COLO829 (cell line): ENCODE measurements around the gene ZBTB22.
"Not testable (repeated sequence)": the region's sequence is repeated elsewhere in the genome, so short reads cannot be mapped to it uniquely, and the experiment has no call there.

ENCODE experiments used
- DNase-seq: peaks from one replicate; pipeline ENCODE4 v3.0.0; 2012; ENCODE audit warnings: low spot score

ZBTB22 gene

GRCh38 chr6:33301877-33302276 is 15.7 kb downstream of the ZBTB22 start:
- no peak for DNase-seq

GRCh38 chr6:33299237-33299944 is 18.2 kb downstream of the ZBTB22 start:
- peak; percentile 95 for DNase-seq

- no peak for DNase-seq
These were observed 18.7 kb downstream of the ZBTB22 start, which contains the start of gene RGL2 for GRCh38 chr6:33298773-33299236. TSS of gene RGL2 (minus strand) at chr6:33298942. CDS start at chr6:33298610, 332 bp downstream.

- peak; percentile 90 for DNase-seq
These were observed 19.4 kb downstream of the ZBTB22 start for GRCh38 chr6:33297956-33298772.

- no peak for DNase-seq
These were observed 20.1 kb downstream of the ZBTB22 start for GRCh38 chr6:33297406-33297955.

GRCh38 chr6:33296797-33297405 is 20.6 kb downstream of the ZBTB22 start:
- DNase-seq, result no peak

GRCh38 chr6:33295621-33296369 is 21.7 kb downstream of the ZBTB22 start:
- DNase-seq, result no peak

GRCh38 chr6:33294086-33294823 is 23.3 kb downstream of the ZBTB22 start:
- DNase-seq, result no peak

GRCh38 chr6:33292996-33293682 is 24.4 kb downstream of the ZBTB22 start:
- no peak for DNase-seq

GRCh38 chr6:33290459-33290858 is 27.1 kb downstream of the ZBTB22 start:
- no peak for DNase-seq

- DNase-seq, result no peak
These were observed 27.7 kb downstream of the ZBTB22 start for GRCh38 chr6:33289784-33290315.

GRCh38 chr6:33288921-33289783 is 28.4 kb downstream of the ZBTB22 start, which contains the start of the genes PFDN6 and WDR46:
TSS of gene PFDN6 (plus strand) at chr6:33289601. CDS start at chr6:33289857, 256 bp downstream.
TSS of gene WDR46 (minus strand) at chr6:33289239. CDS start at chr6:33289170, 69 bp downstream.
- peak; percentile 99 for DNase-seq

GRCh38 chr6:33288141-33288920 is 29.2 kb downstream of the ZBTB22 start:
- DNase-seq, result no peak

- peak; percentile 73 for DNase-seq
These were observed 30.3 kb downstream of the ZBTB22 start for GRCh38 chr6:33286946-33287914.

GRCh38 chr6:33285214-33285613 is 32.3 kb downstream of the ZBTB22 start:
- DNase-seq, result not testable (repeated sequence)

- no peak for DNase-seq
These were observed 37.0 kb downstream of the ZBTB22 start for GRCh38 chr6:33280539-33280938.
